Subcutaneous abdominal adipose tissue (tissue), 5 donors: ENCODE data around the gene C1orf198.

Source experiments
- H3K27ac ChIP-seq: one replicate; pipeline ENCODE4 v1.7.0; 2013; ENCODE audit warnings: low read depth, mild to moderate bottlenecking, inconsistent platforms, low read length, moderate library complexity
- H3K27me3 ChIP-seq, 5 donors: one replicate each; pipeline ENCODE4 v1.7.0; 2013; ENCODE audit warnings: low read length in 5 of 5, inconsistent platforms in 1 of 5; ENCODE audit not compliant: control insufficient read depth in 5 of 5, insufficient read depth in 4 of 5
- H3K36me3 ChIP-seq, 5 donors: one replicate each; pipeline ENCODE4 v1.7.0; 2013; ENCODE audit warnings: low read length in 5 of 5; ENCODE audit not compliant: control insufficient read depth in 5 of 5, insufficient read depth in 5 of 5
- H3K4me1 ChIP-seq, 5 donors: one replicate each; pipeline ENCODE4 v1.7.0; 2013; ENCODE audit warnings: low read length in 5 of 5, mild to moderate bottlenecking in 3 of 5, moderate library complexity in 1 of 5; ENCODE audit not compliant: control insufficient read depth in 5 of 5, insufficient read depth in 5 of 5
- H3K4me3 ChIP-seq, 5 donors: one replicate each; pipeline ENCODE4 v1.7.0; 2013; ENCODE audit warnings: low read length in 5 of 5, low read depth in 1 of 5
- H3K9ac ChIP-seq, 5 donors: one replicate each; pipeline ENCODE4 v1.7.0; 2013; ENCODE audit warnings: low read length in 5 of 5, mild to moderate bottlenecking in 4 of 5, moderate library complexity in 3 of 5
- H3K9me3 ChIP-seq, 5 donors: one replicate each; pipeline ENCODE4 v1.7.0; 2013; ENCODE audit warnings: low read length in 5 of 5; ENCODE audit not compliant: control insufficient read depth in 5 of 5
- donor health status: healthy.
- donor health status: healthy.
- donor health status: healthy.
- donor health status: healthy.
- donor health status: healthy.

Gene C1orf198, protein sequence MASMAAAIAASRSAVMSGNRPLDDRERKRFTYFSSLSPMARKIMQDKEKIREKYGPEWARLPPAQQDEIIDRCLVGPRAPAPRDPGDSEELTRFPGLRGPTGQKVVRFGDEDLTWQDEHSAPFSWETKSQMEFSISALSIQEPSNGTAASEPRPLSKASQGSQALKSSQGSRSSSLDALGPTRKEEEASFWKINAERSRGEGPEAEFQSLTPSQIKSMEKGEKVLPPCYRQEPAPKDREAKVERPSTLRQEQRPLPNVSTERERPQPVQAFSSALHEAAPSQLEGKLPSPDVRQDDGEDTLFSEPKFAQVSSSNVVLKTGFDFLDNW

DNA sequence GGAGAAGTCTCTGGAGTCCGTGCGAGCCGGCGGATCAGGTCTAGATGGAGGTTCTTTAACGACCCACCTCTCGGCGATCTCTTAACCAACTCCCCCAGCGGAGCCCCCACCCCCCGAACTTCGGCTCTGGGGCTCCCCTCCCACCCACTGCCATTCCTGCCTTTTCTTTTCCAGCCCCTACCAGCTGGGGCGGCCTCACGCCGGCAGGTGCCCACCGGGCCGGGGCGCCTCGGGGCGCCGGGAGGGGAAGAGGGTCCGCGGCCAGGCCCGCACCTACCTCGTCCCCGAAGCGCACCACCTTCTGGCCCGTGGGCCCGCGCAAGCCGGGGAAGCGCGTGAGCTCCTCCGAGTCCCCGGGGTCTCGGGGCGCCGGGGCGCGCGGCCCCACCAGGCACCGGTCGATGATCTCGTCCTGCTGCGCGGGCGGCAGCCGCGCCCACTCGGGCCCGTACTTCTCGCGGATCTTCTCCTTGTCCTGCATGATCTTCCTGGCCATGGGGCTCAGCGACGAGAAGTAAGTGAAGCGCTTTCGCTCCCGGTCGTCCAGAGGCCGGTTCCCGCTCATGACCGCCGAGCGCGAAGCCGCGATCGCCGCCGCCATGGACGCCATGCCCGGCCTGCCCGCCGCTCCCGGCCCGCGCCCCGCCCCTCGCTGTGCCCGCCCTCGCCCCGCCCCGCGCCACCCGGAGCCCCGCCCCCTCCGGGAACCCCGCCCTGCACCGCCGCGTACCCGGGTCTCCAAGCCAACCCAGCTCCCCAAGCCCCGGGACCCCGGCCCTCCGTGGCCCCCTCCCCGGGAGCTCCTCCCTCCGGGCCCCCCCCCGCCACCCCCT is at the start of gene C1orf198:
C1orf198 (minus strand) TSS at position 619 of the 833 bp plus-strand sequence; CDS start at position 610, 9 bp downstream.
- Histone ChIP-seq H3K9ac (peak within 1 kb of the TSS; percentile 57 to 95 (median 81)), H3K27ac (peak within 1 kb of the TSS; percentile 81), H3K36me3 (peaks cover 0 to 3% (median 0%) of the 10 kb centered on the region in 5 donors), H3K4me3 (peak within 1 kb of the TSS; percentile 84 to 94 (median 91)), H3K27me3 (no peaks in the 10 kb centered on the region), H3K4me1 (peaks cover 2 to 58% (median 50%) of the 10 kb centered on the region in 5 donors), H3K9me3 (no peaks in the 10 kb centered on the region)

DNA sequence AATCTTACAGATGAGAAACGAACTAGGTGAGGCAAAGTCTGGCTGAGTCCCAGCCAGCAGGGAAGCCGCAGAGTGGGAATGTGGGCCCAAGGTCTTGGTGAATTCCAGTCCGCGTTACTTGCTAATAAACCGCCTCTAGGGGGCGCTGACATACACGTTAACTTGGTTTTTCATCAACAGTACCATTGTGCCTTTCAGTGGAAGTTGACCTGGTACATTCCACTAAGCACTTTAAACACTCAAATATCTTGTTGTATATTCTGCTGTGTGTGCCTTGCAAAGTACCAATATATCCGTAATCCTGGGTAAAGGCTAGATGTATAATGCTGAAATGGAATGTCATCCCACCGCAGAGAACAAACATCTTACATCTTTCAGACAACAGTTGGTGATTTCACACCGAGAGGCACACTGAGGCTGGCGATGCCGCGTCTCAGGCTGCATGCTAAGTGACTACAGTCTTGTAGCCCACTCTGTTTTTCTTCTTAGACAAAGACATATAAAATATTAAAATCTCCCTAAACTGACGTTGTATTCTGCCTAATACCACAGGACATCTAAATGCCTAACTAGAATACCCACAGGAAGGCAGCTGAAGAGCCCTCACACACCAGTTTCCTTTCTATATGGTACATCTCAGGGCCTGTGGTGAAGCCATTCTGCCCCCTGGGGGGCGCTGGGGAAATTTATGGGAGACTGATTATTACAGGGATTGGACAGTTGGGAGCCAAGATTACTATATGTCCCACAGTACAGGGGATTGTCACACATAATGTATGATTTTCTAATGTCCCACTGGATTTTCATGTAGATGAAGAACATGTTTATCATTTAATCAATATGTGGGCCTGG is 49.2 kb upstream of the C1orf198 start:
- H3K4me1 ChIP-seq = peaks cover 0 to 8% (median 4%) of the 10 kb centered on the region in 5 donors
- no peak overlapping the region for H3K27ac ChIP-seq
- H3K4me3 ChIP-seq = no peak overlapping the region
- no peaks in the 10 kb centered on the region for H3K9me3 ChIP-seq
- no peak overlapping the region for H3K9ac ChIP-seq
- peaks cover 20 to 69% (median 30%) of the 10 kb centered on the region in 5 donors for H3K36me3 ChIP-seq
- no peaks in the 10 kb centered on the region for H3K27me3 ChIP-seq

DNA sequence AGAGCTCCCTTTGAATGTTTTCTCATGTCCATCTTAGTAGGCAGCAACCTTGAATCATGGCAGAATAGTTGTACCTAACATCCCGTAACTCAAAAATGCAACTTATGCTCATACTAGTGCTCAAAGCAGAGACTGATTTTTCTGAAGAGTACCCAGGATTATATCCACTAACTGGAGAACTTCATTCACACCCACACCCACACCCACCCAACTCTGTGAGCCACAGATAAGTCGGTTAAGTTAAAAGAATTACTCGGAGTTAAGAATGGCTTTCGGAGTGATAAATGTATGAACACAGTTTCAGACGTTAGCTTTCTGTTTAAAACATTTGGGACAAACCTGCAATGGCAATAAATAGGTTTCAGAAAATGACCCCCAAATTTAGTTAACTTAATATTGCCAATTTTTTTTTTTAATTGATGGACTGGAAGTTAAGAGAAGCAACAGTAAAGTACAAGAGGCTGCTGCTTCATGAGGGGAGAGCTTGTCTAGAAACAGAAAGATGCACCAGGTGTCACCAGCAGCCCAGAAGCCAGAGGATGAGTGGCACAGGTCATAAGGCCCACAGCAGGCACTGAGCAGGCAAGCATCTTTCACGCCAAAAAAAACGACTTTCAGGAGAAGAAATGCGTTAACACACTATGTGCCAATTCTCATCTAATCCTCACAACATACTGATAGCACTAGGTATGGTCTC is 48.4 kb upstream of the C1orf198 start:
- H3K36me3 ChIP-seq = peaks cover 20 to 69% (median 28%) of the 10 kb centered on the region in 5 donors
- no peak overlapping the region for H3K4me3 ChIP-seq
- H3K9ac ChIP-seq = no peak overlapping the region
- no peaks in the 10 kb centered on the region for H3K27me3 ChIP-seq
- H3K4me1 ChIP-seq = peaks cover 0 to 8% (median 4%) of the 10 kb centered on the region in 5 donors
- H3K27ac ChIP-seq = no peak overlapping the region
- no peaks in the 10 kb centered on the region for H3K9me3 ChIP-seq

DNA sequence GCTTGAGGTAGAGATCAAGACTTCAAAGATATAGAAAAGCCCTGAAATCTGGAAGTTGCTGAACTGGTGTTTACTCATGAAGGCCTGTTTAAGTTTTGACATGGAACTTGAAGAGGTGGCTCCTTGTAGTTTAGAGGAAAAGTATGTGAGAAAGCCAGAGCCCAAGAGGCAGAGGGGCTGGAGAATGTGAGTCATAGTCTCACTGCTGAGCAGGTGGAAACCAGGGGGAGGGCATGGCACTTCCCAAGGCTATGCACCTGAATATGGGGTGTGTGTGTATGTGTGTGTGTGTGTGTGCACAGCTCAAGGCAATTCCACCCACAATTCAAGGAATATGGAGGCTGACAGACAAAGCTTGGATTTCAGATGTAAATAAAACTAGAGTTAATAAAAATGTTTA is 46.8 kb upstream of the C1orf198 start:
- no peaks in the 10 kb centered on the region for H3K9me3 ChIP-seq
- peaks cover 0 to 15% (median 4%) of the 10 kb centered on the region in 5 donors for H3K4me1 ChIP-seq
- H3K9ac ChIP-seq = no peak overlapping the region
- H3K36me3 ChIP-seq = peaks cover 8 to 64% (median 28%) of the 10 kb centered on the region in 5 donors
- no peak overlapping the region for H3K4me3 ChIP-seq
- H3K27ac ChIP-seq = no peak overlapping the region
- no peaks in the 10 kb centered on the region for H3K27me3 ChIP-seq

DNA sequence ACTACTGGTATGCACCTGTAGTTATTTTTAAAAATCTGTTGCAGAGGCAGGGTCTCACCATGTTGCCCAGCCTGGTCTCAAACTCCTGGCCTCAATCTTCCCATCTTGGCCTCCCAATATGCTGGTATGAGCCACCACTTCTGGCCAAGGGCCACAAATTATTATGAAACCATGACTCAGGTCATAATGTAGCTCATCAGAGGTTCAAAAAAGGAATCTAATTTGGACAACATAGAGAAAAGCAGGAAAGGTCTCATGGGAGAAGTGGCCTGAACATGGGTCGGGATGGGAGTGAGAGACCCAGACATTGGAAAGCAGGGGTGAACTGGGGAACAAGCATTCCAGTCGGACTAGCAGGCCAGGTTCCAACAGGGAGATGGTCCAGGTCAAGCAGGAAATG is 45.2 kb upstream of the C1orf198 start:
- Histone ChIP-seq H3K9me3 (no peaks in the 10 kb centered on the region), H3K4me3 (no peak overlapping the region), H3K27me3 (no peaks in the 10 kb centered on the region), H3K36me3 (peaks cover 4 to 62% (median 26%) of the 10 kb centered on the region in 5 donors), H3K27ac (no peak overlapping the region), H3K9ac (no peak overlapping the region), H3K4me1 (peaks cover 0 to 15% (median 4%) of the 10 kb centered on the region in 5 donors)

DNA sequence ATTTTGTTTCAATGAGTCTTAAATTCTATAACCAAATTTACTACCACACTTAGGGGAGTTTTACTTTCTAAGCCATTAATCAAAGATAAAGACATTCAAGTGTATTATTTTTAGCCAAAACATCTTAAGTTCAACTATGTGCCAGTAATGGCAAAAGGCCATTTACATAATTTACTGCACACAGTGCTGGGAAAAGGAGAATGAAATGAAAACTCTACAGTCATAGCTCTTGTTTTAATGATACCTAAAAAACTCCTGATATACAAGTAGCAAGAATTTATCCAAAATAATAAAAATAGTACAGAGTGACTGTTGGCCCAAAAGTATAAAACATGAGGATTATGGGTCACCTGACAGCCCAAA is 42.4 kb upstream of the C1orf198 start:
- no peaks in the 10 kb centered on the region for H3K27me3 ChIP-seq
- H3K36me3 ChIP-seq = peaks cover 2 to 68% (median 33%) of the 10 kb centered on the region in 5 donors
- H3K4me1 ChIP-seq = peaks cover 0 to 22% (median 7%) of the 10 kb centered on the region in 5 donors
- no peaks in the 10 kb centered on the region for H3K9me3 ChIP-seq
- H3K4me3 ChIP-seq = no peak overlapping the region
- no peak overlapping the region for H3K27ac ChIP-seq
- H3K9ac ChIP-seq = no peak overlapping the region

DNA sequence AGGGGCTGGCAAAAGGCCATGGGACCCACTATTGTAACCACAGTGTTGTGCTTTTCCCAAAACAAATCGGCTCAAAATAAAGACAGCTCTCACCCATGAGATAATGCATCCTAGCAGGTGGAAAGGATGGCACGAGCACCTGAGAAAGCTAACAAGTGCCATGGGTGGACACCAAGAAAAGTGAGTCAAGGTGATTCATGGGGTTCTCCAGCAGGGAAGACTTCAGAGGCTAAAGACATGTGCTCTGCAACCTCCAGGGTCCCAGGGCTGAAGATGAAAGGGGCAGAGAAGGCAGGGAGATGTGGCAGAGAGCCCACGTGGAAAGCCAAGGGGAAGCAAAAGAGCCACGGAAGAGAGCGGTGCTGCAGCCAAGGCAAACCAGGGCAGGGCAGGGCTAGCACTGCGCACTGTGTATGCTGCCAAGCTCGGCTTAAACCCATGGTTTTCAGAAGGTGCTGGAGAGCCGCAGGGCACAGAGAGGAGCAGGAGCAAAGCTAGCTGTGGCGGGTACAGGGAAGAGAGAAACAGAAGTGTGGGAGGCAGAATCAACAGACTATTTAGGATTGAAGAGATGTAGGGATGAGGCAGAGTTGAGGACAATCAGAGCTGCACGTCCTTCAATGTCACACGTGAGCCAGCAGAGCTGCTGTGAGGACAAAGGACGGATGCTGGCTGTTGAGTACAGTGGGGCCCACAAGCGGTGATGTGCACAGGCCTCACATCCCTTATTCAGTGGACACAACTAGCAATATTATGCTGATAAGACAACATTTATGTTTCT is 41.8 kb upstream of the C1orf198 start:
- Histone ChIP-seq H3K27ac (no peak overlapping the region), H3K9me3 (no peaks in the 10 kb centered on the region), H3K4me1 (peaks cover 0 to 22% (median 10%) of the 10 kb centered on the region in 5 donors), H3K4me3 (no peak overlapping the region), H3K9ac (no peak overlapping the region), H3K27me3 (no peaks in the 10 kb centered on the region), H3K36me3 (peaks cover 7 to 73% (median 36%) of the 10 kb centered on the region in 5 donors)

DNA sequence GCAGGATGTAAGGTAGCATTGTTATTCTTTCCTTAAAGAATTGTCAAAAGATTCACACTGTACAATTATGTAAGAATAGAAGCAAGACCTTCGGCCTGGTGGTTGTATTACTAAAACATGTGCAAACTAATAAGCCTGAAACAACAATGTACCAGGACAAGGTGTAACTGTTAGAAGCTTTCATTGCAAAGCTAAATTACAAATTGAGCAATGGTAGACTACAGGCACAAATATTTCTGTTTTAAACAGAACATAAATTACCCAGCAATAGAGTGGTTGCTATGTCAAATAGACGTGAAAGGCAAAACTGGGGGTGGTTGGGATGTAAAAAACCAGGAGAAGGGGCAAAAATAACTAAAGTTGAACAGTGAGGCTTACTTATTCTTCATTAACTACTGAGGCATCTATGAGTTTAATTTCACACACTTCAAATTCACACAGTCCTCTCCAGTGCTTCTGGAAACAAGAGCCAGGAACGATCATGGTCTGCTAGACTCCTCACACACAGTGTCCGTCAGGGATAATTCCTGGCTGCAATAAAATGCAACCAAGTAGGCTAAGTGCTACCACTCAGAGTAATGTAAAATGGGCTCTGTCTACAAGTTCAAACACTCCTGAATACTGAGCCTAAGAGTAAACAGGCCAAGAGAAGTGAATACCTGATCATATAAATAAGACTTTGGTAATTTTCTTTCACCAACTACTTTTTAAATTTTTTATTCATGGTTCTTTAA is 39.3 kb upstream of the C1orf198 start:
- no peaks in the 10 kb centered on the region for H3K27me3 ChIP-seq
- H3K9me3 ChIP-seq = no peaks in the 10 kb centered on the region
- H3K4me3 ChIP-seq = no peak overlapping the region
- H3K4me1 ChIP-seq = peaks cover 0 to 22% (median 10%) of the 10 kb centered on the region in 5 donors
- no peak overlapping the region for H3K9ac ChIP-seq
- peaks cover 7 to 66% (median 37%) of the 10 kb centered on the region in 5 donors for H3K36me3 ChIP-seq
- H3K27ac ChIP-seq = no peak overlapping the region
